ENCODE data around the gene ZNF844.
"Not testable (repeated sequence)": the region's sequence is repeated elsewhere in the genome, so short reads cannot be mapped to it uniquely, and the experiment has no call there.

ZNF844 gene

DNA sequence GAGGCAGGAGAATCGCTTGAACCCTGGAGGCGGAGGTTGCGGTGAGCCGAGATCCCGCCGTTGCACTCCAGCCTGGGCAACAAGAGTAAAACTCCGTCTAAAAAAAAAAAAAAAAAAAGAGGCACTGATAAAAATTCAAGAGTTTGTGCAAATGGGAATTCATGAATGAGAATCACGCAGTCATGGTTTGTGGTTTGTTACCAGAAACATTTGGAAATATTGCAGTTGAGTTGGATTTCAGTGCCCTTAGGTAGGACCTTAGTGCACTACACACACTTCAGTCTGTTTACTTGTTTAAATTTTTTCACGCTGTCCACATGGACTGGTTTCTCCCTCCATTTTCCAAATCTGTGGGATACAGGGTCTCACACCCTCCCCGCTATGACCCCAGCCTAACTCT is 28.4 kb downstream of the ZNF844 start:
- no peak for DNase-seq

DNA sequence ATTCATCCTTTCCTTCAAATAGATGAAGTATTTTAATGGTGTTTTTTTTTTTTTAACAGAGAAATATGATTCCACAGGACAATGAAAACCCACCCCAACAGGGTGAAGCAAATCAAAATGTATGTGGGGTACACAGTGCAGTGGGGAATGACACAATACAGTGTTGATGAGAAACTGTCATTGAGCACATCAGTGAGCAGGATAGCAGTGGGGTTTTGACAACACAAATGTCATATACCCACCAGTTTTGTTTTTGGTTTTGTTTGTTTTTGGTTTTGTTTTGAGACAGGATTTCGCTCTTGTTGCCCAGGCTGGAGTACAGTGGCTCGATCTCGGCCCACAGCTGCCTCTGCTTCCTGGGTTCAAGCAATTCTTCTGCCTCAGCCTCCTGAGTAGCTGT is 29.2 kb downstream of the ZNF844 start:
- no peak for DNase-seq

DNA sequence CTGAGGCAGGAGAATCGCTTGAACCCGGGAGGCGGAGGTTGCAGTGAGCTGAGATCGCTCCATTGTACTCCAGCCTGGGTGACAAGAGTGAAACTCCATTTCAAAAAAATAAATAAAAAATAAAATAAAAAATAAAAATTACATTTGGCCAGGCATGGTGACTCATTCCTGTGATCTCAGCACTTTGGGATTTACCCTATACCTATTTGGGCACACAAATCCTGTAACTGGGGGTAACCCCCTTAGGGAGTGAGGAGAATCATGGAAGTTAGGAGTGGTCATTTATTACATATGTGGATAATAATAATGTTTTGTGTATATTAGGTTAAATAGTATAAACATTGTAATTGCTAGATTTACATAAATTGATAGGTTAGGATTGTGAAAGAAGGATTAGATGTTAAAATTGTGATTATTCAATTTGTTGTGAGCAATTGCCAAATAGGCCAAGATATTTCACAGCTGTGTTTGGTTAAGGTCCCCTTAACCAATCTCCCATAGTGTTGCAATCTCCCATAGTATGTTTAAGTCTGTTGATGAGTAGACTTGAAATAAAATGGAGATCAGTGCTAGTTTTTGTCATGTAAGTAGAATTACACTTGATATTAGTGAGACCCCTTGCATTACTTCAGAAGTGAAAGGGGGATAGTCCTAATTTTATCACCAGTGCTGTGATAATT is 30.7 kb downstream of the ZNF844 start:
- DNase-seq: no peak

DNA sequence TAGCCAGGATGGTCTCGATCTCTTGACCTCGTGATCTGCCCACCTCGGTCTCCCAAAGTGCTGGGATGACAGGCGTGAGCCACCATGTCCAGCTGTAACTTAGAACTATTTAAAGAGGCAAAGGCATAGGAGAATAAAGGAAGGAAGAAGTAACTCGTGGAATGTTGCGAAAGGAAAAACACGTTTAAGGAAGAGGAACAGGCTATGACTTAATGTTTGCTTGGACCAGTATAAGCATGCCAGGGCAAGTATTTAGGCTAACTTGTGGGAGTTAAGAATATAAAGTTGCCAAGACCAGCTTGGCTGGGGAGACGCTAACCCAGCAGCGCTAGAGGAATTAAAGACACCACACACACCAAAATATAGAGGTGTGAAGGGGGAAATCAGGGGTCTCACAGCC is 33.5 kb downstream of the ZNF844 start:
- DNase-seq: no peak

DNA sequence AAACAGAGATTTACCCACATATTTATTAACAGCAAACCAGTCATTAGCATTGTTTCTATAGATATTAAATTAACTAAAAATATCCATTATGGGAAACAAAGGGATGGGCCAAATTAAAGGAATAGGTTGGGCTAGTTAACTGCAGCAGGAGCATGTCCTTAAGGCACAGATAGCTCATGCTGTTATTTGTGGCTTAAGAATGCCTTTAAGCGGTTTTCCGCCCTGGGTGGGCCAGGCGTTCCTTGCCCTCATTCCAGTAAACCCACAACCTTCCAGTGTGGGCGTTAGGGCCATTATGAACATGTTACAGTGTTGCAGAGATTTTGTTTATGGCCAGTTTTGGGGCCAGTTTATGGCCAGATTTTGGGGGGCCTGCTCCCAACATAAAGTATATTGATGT is 39.4 kb downstream of the ZNF844 start:
- not testable (repeated sequence) for DNase-seq

DNA sequence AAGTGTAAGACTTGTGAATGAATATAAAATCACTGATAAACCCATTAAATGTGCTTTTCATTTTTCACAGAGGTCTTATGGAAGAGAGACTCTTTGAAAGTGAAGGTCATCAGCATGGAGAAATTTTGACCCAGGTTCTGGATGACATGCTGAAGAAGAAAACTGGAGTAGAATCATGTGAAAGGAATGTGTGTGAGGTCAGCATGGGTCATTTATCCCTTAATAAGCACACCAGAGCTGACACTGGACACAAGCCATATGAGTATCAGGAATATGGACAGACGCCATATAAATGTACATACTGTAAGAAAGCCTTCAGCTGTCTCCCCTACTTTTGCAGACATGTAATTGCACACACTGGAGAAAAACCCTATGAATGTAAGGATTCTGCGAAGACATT is 46.6 kb downstream of the ZNF844 start:
- no peak for DNase-seq

DNA sequence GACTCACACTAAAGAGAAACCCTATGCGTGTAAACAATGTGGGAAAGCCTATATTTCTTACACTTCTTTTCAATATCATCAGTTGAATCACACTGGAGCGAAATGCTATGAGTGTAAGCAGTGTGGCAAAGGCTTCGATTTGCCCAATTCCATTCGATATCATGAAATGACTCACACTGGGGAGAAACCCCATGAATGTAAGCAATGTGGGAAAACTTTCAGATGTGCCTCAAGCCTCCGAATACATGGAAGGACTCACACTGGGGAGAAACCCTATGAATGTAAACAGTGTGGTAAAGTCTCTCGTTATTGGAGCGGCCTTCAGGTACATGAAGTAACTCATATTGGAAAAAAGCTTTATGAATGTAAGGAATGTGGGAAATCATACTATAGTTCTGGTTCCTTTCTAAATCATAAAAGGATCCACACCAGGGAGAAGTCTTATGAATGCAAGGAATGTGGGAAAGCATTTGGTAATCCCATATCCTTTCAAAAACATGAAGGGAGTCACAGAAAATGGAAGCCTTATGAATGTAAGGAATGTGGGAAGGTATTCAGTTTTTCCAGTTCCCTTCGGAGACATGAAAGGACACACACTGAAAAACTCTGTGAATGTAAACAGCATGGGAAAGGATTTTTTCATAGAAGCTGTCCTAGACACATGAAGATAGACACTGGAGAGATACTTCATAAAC is 47.6 kb downstream of the ZNF844 start:
- DNase-seq: no peak

DNA sequence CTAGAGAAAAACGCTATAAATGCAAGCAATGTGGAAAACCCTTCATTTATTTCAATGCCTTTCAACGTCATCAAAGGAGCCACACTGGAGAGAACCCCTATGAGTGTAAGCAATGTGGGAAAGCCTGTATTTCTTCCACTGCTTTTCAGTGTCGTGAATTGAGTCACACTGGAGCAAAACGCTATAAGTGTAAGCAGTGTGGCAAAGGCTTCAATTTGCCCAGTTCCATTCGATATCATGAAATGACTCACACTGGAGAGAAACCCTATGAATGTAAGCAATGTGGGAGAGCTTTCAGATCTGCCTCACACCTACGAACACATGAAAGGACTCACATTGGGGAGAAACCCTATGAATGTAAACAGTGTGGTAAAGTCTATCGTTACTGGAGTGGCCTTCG is 48.2 kb downstream of the ZNF844 start:
- no peak for DNase-seq

DNA sequence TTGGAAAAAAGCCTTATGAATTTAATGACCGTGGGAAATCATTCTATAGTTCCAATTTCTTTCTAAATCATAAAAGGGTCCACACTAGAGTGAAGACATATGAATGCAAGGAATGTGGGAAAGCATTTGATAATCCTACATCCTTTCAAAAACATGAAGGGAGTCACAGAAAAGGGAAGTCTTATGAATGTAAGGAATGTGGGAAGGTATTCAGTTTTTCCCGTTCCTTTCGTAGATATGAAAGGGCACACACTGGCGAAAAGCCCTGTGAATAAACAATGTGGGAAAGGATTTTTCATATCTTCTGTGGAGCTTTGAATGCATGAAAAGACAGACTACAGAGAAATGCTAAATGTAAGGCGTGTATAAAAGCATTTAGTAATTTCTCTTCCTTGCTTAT is 48.6 kb downstream of the ZNF844 start:
- no peak for DNase-seq

DNA sequence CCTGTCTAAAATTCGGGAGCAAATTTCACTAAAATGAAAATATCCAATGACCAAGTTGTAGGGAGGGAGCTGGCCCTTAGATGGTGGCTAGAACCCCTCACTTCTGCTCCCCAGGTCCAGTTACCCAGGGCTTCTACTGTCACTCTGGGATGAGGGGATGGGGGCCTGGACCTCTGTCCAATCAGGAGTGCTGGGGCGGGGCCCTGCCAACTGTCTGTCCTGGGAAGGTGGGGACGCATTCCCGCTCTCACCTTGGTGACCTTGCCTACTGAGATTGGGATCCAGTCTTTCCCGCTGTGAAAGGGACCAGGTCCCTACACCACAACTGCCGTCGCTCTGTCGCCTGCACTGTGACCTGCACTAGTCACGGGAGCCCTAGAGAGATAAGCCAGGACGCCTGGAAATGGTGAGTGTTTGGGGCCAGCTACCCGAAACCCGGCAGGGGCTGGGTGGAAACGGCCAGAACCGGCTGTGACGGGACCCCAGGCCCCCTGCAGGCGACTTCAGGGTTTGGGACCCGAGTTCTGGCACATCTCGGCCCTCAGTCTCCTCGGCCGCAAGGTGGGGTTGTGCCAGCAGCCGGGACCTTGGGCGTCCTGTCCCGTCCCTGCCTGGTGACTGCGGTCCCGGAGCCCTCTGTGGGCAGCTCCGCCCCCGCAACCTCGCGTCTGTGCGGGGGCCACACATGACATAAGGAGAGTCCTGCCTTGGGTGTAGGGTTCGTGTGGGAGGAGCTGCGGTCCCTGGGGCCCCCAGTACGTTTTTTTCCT is 52.9 kb downstream of the ZNF844 start:
- no peak for DNase-seq

DNA sequence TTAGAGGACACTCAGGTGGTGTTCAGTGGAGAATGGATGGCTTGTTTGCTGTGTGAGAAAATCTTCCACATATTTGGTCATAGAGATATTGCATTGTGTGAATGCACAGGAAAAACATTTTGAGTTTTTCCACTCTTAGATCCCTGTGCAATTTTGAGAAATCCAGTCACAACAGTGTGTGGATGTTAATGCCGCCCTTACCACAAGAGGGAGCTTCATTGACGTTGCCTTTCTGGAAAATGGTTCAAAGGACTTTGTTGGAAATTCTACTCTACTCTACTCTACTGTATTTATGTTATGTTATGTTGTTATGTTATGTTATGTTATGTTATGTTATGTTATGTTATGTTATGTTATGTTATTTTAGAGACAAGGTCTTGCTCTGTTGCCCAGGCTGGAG is 62.2 kb downstream of the ZNF844 start:
- DNase-seq: peak; percentile 10
